Measurements from ENCODE around the gene LDLRAP1. TPM values are rescaled to one million over a fixed set of nuclear protein-coding genes. Genes with fewer than 3 reads are reported as not detected.

LDLRAP1 gene
- total RNA-seq, 1 experiment from 2014 or later = 29.2 TPM

- no peaks in the 10 kb centered on the region for H3K79me2 ChIP-seq (ENCODE audit: low read depth)
- no peak for DNase-seq
- no peak overlapping the region for H2AFZ ChIP-seq
- no peak for TF ChIP-seq CTCF (conservative IDR thresholded peaks at IDR 0.05)
- TF ChIP-seq EZH2 (IDR thresholded peaks at IDR 0.05; ENCODE audit: low read depth) = no peak
- intact Hi-C loops (cut with micrococcal nuclease; ENCODE audit: unreplicated experiment) = no loop called here
- H3K4me1 ChIP-seq (replicated peaks; ENCODE audit: insufficient read depth) = no peaks in the 10 kb centered on the region
- no peak overlapping the region for H3K4me2 ChIP-seq
- H3K27ac ChIP-seq = no peak overlapping the region
- H3F3A ChIP-seq (ENCODE audit: insufficient read depth, low read depth) = no peaks in the 10 kb centered on the region
- H3K4me3 ChIP-seq = no peak overlapping the region
- ChIA-PET CTCF (no interaction called here), POLR2A (ENCODE audit: unreplicated experiment) (no interaction called here)
- H3K9me2 ChIP-seq (ENCODE audit: insufficient read depth) = no peaks in the 10 kb centered on the region
- no TSS peak for BruUV-seq (replicated peaks)
- H3K9me3 ChIP-seq (ENCODE audit: insufficient read depth, low read depth) = no peaks in the 10 kb centered on the region
- H3K36me3 ChIP-seq (ENCODE audit: low read depth) = no peaks in the 10 kb centered on the region
- no peaks in the 10 kb centered on the region for H4K20me1 ChIP-seq (ENCODE audit: insufficient read depth)
- H3K27me3 ChIP-seq (ENCODE audit: insufficient read depth, low read depth) = no peaks in the 10 kb centered on the region
Observed at GRCh38 chr1:25513666-25514065, 29.7 kb upstream of the LDLRAP1 start.

- Histone ChIP-seq H3K4me3 (no peak overlapping the region), H3K79me2 (ENCODE audit: low read depth) (no peaks in the 10 kb centered on the region), H3K27ac (no peak overlapping the region), H3K4me1 (replicated peaks; ENCODE audit: insufficient read depth) (no peaks in the 10 kb centered on the region), H3K9me2 (ENCODE audit: insufficient read depth) (no peaks in the 10 kb centered on the region), H3F3A (ENCODE audit: insufficient read depth, low read depth) (no peaks in the 10 kb centered on the region), H3K27me3 (ENCODE audit: insufficient read depth, low read depth) (no peaks in the 10 kb centered on the region), H3K9me3 (ENCODE audit: insufficient read depth, low read depth) (no peaks in the 10 kb centered on the region), H4K20me1 (ENCODE audit: insufficient read depth) (no peaks in the 10 kb centered on the region), H3K4me2 (no peak overlapping the region), H2AFZ (no peak overlapping the region), H3K36me3 (ENCODE audit: low read depth) (no peaks in the 10 kb centered on the region)
- TF ChIP-seq EZH2 (IDR thresholded peaks at IDR 0.05; ENCODE audit: low read depth) (no peak), CTCF (conservative IDR thresholded peaks at IDR 0.05) (no peak)
- CTCF ChIA-PET = no interaction called here
- intact Hi-C loops (cut with micrococcal nuclease; ENCODE audit: unreplicated experiment) = no loop called here
- DNase-seq = no peak
- BruUV-seq (replicated peaks) = no TSS peak
- POLR2A ChIA-PET (ENCODE audit: unreplicated experiment) = no interaction called here
Observed at GRCh38 chr1:25515033-25515432, 28.4 kb upstream of the LDLRAP1 start.

- no peaks in the 10 kb centered on the region for H3K4me1 ChIP-seq (replicated peaks; ENCODE audit: insufficient read depth)
- POLR2A ChIA-PET (ENCODE audit: unreplicated experiment) = interaction anchor here (0.6 kb wide), 1 partner anchor 208 kb away, joined by 6 read pairs; no protein-coding TSS in a partner anchor
- H3K27ac ChIP-seq = no peak overlapping the region
Observed at GRCh38 chr1:25516686-25517085, 26.7 kb upstream of the LDLRAP1 start.

More at GRCh38 chr1:25516686-25517085, 26.7 kb upstream of the LDLRAP1 start:
- TF ChIP-seq CTCF (conservative IDR thresholded peaks at IDR 0.05) (no peak), EZH2 (IDR thresholded peaks at IDR 0.05; ENCODE audit: low read depth) (no peak)
- intact Hi-C loops (cut with micrococcal nuclease; ENCODE audit: unreplicated experiment) = no loop called here
- Histone ChIP-seq H3F3A (ENCODE audit: insufficient read depth, low read depth) (no peaks in the 10 kb centered on the region), H3K9me2 (ENCODE audit: insufficient read depth) (no peaks in the 10 kb centered on the region), H3K27me3 (ENCODE audit: insufficient read depth, low read depth) (no peaks in the 10 kb centered on the region), H3K79me2 (ENCODE audit: low read depth) (no peaks in the 10 kb centered on the region), H2AFZ (no peak overlapping the region), H4K20me1 (ENCODE audit: insufficient read depth) (no peaks in the 10 kb centered on the region), H3K4me2 (no peak overlapping the region), H3K36me3 (ENCODE audit: low read depth) (no peaks in the 10 kb centered on the region), H3K9me3 (ENCODE audit: insufficient read depth, low read depth) (no peaks in the 10 kb centered on the region), H3K4me3 (no peak overlapping the region)
- DNase-seq = no peak
- BruUV-seq (replicated peaks) = no TSS peak
- CTCF ChIA-PET = interaction anchor here (0.5 kb wide), 1 partner anchor 847 kb away, joined by 10 read pairs; no protein-coding TSS in a partner anchor

Measured in PC-9 (cell line).